CD4-positive, alpha-beta T cell treated with Interleukin-6 at 100 ng/mL for 8 hours (primary cell): ENCODE results near the gene OR10S1.
"Not testable (repeated sequence)": the region's sequence is repeated elsewhere in the genome, so short reads cannot be mapped to it uniquely, and the experiment has no call there.

ENCODE experiments used
- DNase-seq: peaks from one replicate; pipeline ENCODE4 v3.0.0-alpha.2; 2020; ENCODE audit warnings: mixed read lengths, low spot score

Gene OR10S1, protein sequence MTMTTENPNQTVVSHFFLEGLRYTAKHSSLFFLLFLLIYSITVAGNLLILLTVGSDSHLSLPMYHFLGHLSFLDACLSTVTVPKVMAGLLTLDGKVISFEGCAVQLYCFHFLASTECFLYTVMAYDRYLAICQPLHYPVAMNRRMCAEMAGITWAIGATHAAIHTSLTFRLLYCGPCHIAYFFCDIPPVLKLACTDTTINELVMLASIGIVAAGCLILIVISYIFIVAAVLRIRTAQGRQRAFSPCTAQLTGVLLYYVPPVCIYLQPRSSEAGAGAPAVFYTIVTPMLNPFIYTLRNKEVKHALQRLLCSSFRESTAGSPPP

DNA sequence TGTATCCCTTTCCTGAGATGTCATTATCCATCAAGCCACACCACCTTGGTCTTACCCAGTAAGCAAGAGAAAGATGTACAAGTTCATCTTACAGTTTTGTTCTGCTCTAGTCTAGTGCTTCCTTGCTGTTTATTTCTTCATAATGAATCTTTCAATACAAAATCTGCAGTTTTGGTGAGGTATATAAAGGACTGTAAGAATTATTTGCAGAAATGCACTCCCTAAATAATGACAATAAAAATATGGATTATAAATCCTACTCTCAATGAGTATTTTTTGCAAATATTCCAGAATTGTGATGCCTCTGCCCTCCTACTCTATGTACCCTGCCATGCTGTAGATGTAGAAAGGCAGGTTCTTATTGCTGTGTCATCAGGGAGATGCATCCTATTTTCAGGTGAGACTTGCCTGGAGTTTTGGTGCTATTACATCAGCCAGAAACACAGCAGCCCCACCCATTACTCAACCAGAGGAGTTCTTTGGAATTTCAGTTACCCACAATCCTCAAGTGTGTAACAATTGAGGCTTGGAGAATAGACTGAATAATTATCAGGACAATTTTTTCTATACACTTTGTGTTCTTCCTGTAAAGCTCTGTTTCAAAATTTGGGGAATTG is at the start of gene OR10S1:
Gene OR10S1, minus strand, starts transcription at position 51 of the 617 bp plus-strand sequence. CDS start 117 bp downstream, outside the sequence.
- DNase-seq, result no peak

DNA sequence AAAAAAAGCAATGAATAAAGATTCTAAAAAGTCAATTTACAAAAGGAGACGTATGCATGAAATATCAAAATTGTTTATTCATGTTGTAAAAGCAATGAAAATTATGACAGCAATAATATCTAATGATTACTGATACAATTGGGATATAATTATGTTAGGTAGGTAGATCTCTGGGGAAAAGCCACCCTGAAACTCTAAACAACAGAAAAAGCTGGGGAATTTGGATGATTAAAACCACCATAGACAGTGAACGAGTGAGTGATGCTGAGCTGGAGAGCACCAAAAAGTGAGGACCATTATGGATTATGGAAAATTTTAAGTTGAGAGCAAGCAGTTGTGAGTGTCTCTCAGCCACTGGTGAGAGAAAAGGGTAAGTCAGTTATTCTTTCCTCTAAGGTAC is 48.9 kb upstream of the OR10S1 start, which contains the start of gene OR10G8:
Gene OR10G8, plus strand, starts transcription at position 301 of the 400 bp plus-strand sequence. CDS start 2,825 bp downstream, outside the sequence.
- no peak for DNase-seq

DNA sequence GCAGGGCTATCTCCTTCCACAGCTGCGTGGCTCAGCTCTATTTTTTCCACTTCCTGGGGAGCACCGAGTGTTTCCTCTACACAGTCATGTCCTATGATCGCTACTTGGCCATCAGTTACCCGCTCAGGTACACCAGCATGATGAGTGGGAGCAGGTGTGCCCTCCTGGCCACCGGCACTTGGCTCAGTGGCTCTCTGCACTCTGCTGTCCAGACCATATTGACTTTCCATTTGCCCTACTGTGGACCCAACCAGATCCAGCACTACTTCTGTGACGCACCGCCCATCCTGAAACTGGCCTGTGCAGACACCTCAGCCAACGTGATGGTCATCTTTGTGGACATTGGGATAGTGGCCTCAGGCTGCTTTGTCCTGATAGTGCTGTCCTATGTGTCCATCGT is 38.3 kb upstream of the OR10S1 start:
- not testable (repeated sequence) for DNase-seq

DNA sequence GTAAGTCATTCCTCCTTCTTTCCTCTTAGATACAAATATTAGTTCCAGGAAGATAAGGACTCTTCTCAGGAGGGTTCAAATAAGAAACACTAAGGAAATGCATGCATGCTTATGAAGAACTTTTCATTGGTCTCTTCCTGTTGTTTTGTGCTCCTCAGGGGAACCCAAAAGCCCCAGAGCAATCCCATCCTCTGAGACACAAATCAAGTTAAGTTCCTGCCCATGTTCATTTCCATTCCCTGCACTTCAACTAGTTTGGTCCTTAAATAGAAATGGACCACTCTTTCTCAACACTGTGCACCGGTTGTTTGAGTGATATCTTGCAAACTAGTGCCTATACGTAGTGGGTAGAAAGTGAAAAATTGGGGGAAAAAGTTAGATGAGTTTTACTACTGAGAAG is 35.1 kb upstream of the OR10S1 start, which contains the start of gene OR10G4:
Gene OR10G4, plus strand, starts transcription at position 301 of the 400 bp plus-strand sequence. CDS start 2,578 bp downstream, outside the sequence.
- DNase-seq, result no peak

DNA sequence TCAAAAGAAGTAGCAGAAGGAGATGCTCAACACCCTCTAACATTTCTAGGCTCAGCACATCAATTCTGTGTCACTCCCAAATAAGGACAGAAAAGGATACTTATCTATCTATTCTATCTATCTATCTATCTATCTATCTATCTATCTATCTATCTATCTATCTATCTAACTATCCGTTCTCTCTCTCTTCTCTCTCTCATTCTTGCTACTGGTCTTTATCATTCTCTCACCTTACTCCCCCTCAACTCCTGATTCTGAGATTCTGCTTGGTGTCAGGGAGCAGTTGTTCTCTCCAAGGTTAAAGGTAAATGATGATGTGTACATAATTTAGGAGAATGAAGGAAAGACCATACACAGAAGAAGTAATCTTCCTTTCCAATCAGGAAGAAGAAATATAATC is 17.5 kb upstream of the OR10S1 start, which contains the start of gene OR10G6:
Gene OR10G6, minus strand, starts transcription at position 43 of the 400 bp plus-strand sequence. Its CDS starts 0 bp downstream, at position 43.
- DNase-seq, result no peak

DNA sequence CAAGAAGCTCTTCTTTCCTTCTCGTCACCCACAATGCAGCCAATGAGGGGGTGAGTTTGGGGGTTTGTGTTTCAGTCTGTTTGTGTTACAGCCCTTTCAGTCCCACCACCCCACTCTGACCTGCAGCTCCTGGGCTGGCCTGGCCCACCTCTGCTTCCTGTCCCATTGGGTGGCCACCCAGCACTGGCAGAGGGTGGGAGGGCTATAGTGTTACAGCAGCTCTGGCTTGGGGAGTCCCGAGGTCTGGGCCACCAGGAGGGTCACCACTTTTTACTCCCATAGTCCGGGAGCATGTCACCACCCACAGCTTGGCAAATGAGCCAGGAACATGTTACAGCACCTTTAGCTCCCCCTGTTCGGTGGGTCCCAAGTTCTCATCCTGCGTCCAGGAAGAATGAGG is 1.7 kb upstream of the OR10S1 start:
- DNase-seq, result no peak

DNA sequence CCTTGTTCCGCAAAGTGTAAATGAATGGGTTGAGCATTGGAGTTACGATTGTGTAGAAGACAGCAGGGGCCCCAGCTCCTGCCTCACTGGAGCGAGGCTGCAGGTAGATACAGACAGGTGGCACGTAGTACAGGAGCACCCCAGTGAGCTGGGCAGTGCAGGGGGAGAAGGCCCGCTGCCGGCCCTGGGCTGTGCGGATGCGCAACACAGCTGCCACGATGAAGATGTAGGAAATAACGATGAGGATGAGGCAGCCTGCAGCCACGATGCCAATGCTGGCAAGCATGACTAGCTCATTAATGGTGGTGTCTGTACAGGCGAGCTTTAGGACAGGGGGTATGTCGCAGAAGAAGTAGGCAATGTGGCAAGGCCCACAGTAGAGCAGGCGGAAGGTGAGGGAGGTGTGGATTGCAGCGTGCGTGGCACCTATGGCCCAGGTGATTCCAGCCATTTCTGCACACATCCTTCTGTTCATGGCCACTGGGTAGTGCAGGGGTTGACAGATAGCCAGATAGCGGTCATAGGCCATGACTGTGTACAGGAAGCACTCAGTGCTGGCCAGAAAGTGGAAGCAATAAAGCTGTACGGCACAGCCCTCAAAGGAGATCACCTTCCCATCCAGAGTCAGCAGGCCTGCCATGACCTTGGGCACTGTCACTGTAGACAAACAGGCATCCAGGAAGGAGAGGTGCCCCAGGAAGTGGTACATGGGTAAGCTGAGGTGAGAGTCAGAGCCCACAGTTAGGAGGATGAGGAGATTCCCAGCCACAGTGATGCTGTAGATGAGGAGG is 616 bp downstream of the OR10S1 start:
- DNase-seq, result no peak

DNA sequence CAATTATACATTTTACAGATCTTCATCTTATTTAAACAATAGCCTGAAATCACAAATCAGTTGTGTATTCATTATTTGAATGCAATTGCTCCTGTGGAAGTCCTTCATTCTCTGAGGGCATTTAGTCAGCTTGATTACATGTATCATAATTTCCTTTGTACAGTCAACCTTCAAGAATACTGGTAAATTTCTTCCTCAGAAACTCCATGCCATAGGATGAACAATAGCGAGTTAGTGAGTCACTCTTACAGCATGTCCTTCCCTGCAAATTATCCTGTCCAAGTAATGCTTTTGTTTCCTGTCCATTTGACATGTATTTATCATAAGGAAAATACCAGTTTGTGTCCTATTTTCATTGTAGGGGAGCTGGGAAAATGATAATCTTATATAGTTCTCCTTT is 3.8 kb downstream of the OR10S1 start:
- DNase-seq, result no peak

DNA sequence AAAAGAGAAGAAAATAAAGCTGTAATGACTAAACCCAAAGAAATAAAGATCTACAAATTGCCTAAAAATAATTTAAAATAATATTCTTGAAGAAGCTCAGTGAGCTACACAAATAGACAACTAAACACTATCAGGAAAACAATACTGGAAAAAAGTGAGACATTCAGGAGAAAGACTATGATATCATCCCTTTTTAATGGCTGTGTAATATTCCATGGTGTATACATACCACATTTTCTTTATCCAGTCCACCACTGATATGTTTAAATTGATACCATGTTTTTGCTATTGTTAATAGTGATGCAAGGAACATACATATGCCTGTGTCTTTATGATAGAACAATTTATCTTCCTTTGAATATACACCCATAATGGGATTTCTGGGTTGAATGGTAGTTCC is 20.8 kb downstream of the OR10S1 start:
- no peak for DNase-seq

DNA sequence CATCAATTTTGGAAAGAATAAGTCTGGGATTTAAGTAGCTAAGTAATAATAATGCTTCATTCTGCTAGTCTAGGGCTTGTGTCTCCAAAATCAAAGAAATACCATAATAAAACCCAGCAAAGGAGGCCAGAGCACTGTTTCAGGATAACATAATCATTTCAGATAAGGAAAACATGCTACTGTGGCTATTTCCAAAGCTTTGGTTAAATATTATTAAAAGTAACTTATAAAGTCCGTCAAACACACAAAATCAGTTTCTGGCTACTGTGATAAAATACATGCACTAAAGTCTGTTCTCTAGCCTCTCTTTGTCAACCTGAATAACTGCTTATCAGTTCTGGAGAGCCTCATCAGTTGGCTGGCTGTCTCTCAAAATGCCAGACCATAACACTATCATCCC is 32.4 kb downstream of the OR10S1 start:
- no peak for DNase-seq

DNA sequence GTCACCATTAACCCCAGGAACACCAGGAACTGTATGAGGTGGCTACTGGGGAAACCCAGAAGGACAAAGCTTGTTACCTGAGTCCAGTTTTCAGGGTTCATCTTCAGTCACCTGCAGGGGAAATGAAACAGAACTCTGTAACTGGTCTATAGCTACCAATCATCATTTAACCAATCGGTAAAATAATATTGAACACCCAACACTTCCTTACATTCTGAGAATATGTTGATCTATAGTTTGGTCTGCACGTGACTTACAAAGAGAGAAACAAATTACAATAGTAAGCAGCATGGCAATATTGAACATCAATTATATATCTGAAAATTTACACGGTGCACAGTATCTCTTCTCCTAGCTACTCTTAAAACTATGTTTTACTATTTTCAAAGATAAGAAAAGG is 33.8 kb downstream of the OR10S1 start, which contains the start of gene OR6T1:
Gene OR6T1, minus strand, starts transcription at position 101 of the 400 bp plus-strand sequence. Its CDS starts 0 bp downstream, at position 101.
- DNase-seq, result no peak

DNA sequence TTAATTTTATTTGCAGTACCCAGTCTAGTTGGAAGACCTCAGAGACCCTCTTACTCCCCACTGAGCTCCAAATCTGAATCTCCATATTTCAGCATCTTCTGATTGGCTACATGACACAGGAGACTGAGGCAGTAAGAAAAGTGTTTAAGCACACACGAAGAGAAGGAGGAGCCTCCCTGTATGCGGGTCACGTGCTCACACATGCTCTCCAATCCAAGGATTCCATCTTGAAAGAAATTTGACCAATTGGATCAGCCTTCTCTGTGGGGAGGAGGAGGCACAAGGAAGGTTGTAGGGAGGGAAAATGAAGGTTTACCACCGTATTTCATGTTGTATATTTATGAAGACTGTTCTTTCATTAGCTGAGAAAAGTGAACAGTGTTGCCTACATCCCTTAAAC is 35.2 kb downstream of the OR10S1 start:
- no peak for DNase-seq

DNA sequence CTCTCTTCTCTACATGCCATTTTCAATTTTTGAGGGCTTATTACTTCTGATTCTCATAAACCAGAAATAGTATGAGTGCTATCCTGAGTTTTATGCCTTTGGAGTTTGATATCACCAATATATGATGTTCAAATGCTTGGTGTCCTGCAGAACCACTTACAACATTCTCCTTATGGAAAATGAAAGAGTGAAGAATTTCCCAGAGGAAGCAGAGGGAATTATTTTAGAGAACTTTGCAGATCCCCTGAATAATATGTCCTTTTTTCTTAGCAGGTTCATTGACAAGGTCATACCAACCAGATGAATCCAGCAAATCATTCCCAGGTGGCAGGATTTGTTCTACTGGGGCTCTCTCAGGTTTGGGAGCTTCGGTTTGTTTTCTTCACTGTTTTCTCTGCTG is 38.3 kb downstream of the OR10S1 start, which contains the start of gene OR4D5:
Gene OR4D5, plus strand, starts transcription at position 301 of the 400 bp plus-strand sequence. Its CDS starts 0 bp downstream, at position 301.
- no peak for DNase-seq
